ENCODE data around the gene SSR4.
"Not testable (repeated sequence)": the region's sequence is repeated elsewhere in the genome, so short reads cannot be mapped to it uniquely, and the experiment has no call there.

Gene SSR4

DNA sequence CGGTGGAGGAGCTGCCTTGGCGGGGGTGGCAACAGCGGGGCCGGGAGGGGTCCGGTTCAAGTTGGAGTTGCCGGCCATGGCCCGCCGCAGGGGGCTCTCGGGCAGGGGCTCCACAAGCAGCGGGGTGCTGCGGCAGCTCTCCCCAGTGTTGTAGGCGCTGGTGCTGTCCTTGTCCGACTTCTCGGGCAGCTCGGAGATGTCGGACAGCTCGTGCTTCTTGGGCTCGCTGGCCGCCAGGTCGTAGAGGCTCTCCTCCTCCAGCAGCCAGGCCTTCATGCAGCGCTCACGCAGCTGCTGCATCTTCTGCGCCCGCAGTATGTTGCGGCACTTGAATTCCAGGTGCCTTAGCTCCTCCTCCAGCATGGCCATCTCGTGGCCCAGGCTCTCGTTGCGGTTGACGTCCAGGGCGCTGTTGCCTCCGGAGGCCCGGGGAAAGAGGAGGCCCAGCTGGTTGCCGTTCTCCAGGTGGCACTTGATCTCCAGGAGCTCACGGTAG, 9.7 kb downstream of the SSR4 start:
- no peak for DNase-seq (ENCODE audit: low read depth in 2 of 2)

DNA sequence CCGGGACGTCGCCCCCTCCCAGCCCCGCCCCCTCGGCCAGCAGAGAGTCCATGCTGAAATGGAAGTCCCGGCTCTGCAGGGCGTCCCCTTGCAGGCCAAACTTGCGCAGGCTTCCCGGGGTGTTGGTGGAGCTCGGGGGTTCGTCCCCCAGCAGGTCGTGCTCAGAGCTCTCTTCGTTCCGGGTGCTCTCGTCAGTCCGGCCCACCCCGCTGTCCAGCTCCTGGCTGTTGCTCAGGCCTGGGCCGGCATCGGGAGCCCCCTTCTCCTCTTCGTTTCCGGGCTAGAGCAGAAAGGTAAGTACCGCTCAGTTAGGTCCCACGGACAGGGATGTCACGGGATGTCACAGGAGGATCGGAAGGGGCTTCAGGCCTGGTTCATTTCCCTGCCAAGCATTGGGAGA, 10.2 kb downstream of the SSR4 start:
- DNase-seq (ENCODE audit: low read depth in 2 of 2) = no peak

DNA sequence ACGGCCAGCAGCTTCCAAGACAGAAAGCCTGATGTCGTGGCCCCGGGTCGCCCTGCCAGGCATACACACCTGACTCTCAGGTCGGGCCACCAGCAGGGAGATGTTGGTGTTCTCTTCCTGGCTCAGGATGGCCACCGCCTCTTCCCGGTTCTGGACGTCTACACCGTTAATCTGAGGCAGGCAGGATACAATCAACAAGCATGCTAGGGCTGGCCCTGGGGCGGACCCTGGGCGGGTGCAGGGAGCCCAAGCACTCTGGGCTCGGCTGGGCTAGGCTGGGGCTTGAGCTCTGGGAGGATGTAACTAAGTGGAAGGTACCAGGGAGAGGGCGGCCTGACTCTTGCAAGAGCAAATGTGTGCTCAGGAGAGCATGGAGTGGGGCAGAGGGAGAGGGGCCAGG, 11.0 kb downstream of the SSR4 start:
- no peak for DNase-seq (ENCODE audit: low read depth in 2 of 2)

DNA sequence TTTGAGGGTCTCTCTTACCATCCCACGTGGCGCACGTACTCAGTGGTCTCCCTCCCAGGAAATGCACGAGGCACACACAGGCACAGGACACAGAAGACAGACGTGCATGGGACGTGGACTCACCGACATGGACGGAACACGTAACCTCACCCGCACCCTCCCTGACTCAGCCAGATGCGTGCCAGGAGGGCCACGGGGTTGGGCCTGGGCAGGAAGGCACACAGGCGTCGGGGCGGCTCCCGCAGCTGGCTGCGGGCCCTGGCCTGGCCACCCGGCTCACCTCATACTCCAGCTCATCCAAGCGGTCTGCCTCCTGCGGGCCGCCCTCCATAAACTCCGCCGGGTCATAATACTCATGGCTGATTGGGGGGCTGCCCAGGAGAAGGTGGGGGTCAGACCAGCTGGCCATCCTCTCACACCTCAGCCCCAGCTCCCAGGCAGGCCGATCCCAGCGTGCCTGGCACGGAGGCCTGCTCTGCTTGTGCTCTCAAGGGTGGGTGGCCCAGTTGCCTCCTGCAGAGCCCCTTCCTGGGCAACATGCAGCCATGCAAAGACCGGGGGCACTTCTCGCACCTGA, 12.6 kb downstream of the SSR4 start:
- DNase-seq (ENCODE audit: low read depth in 2 of 2) = no peak

DNA sequence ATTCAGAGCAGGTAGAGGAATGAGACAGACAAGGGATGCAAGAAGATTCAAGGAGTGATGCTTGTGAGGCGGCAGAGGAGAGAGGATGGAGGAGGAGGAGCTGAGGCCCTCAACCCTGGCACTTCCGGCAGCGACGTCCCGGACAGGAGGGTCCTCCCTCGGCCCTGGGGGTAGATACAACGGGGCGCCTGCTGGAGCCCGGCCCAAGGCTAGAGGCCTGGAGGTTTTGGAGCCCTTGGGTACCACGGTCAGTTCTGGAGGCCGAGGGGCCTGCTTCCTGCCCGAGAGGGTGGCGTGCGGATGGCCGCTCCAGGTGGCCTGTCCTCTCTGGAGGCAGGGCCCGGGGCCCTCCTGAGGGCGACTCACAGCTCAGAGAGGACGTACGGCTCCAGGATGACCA, 13.5 kb downstream of the SSR4 start:
- no peak for DNase-seq (ENCODE audit: low read depth in 2 of 2)

DNA sequence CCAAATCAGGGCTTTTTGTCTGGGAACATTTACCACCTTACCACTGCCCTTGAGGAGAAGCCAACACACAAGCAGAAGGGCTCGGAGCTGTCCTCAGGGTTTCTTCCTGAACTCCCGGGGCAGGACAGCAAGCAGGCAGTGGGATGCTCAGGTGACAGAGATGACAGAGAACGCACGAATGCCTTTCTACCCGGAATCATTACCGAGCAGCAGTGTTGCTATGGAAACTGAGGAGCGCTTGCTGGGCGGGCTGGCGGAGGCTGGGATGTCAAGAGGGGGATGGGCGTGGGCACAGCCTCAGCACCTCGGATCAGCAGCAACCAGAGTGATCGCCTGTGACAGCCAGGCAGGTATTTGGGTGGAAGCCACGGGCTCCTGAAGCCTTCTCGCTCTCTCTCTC, 17.8 kb downstream of the SSR4 start:
- DNase-seq (ENCODE audit: low read depth in 2 of 2) = no peak

DNA sequence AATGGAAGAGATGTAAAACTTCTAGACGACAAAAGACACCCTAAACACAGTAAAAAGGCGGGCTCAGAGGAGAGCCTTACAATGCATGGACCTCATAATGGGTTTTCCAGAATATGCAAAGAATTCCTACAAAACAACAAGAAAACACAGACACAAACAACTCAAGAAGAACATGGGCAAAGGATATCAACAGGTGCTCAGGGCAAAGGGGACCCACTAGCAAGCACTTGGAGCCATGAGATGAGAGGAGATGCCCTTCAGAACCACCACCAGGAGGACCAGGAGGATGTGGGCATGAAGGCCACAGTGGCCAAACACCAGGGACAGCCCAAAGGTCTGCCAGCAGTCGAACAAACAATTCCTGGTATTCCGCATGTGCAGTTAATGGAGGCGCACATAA, 18.7 kb downstream of the SSR4 start:
- no peak for DNase-seq (ENCODE audit: low read depth in 2 of 2)

DNA sequence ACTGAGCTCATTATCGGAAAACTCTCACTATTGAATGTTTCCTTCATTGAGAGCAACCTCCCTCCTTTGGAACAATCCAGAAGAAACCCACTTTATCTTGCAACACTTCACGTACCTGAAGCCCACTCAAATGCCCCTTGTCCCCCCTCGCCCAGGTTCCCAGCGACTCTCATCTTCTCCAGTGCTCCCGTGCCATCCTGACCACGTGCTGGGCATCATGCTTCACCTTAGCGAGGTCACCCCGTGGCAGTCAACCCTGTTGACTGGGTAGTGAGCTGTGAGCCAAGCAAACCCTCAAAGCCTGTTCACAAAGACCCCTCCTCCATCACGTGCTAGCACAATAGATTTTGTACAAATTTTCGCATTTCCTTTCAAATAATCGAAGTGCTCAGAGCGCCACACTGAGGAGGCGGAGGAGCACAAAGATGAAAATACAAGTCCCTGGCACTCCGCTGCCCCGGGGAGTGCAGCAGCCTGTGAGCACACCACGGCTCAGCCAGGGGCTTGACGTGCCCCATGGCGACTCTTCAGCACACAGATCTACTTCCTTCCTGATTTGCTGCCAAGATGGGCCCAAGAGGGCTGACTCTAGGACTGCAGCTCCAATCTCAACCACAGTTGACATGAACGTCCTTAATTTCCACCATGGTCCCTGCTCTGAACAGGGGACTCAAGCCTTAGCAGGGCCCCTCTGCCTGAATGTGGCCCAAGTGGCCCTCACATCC, 20.3 kb downstream of the SSR4 start:
- DNase-seq (ENCODE audit: low read depth in 2 of 2) = no peak

DNA sequence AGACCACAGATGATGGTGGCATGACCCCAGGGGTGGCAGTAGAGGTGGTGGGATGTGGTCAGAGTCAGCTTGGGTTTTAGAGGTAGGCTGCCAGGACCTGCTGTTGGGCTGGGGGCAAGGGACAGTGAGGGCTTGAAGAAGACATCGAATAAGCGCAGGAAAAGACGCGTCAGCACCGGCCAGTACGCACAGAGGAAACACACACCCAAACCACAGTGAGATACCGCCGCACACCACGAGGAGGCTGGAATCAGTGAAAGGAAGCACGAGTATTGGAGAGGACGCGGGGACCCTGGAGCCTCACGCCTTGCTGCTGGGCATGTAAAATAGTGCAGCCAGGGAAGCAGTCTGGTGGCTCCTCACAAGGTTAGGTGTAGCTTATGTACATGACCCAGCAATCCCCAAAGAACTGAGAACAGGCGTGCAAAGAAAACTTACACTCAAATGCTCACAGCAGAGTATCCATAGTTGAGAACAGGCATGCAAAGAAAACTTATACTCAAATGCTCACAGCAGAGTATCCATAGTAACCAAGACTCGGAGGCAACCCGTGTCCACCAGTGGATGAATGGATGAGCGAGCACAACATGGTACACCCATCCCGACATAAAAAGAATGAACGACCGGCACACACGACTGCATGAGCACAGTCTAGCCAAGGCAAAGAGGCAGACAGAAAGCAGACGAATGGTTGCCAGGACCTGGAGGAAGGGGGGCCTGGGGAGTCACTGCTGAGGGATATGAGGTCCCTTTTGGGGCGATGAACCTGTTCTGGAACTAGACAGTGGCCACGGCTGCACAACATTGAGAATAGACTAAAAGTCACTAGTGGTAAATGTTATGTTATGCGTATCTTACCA, 22.6 kb downstream of the SSR4 start:
- DNase-seq (ENCODE audit: low read depth in 2 of 2) = peak in 1 of 2 donors; percentile 15

DNA sequence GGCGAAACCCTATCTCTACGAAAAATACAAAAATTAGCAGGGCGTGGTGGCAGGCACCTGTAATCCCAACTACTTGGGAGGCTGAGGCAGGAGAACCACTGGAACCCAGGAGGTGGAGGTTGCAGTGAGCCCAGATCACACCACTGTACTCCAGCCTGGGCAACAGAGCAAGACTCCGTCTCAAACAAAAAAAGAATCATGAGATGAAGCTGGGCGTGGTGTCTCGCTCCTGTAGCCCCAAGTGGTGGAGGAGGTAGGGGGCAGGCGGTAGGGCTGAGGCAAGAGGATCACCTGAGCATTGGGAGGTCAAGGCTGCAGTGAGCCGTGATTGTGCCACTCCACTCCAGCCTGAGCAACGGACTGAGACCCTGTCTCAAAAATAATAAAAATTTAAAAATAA, 23.6 kb downstream of the SSR4 start:
- DNase-seq (ENCODE audit: low read depth in 2 of 2) = not testable (repeated sequence)

DNA sequence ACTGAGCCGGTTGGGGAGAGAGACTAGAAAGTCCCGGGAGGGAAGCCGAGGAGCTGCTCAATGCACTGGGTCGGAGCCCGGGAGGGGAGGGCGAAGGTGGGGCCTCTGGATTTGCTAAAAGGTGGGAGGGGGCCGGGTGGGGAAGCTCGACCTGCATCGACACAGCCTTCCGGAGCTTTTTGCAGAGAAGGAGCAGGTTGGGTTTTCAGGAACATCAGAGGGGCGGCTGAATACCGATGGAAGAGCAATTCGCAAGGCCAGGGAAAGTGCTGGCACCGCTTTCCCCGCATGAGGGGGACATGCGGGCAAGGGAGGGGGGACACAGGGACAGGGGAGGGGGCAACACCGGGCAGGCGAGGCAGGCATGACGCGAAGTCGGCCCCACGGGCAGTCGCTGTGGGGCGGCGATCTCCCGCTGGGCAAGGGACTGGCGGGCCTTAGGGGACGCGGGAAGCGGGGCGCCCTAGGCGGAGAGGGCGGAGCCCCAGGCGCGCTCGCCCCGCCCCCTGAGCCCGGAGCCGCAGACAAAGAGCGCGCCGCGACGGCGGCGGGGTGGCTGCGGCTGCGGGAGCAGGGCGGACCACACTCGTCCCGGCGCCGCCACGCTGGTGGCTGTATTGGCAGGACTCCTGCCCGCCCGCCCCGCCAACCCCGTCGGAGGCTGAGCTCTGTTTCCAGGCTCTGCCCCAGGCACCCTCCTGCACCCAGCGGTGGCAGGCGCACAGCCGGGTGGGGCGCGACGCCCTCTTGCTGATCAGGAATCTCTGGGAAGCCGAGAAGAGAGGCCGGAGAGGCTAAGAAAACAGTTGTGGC, 24.3 kb downstream of the SSR4 start:
- DNase-seq (ENCODE audit: low read depth in 2 of 2) = peak; percentile 17 to 34

DNA sequence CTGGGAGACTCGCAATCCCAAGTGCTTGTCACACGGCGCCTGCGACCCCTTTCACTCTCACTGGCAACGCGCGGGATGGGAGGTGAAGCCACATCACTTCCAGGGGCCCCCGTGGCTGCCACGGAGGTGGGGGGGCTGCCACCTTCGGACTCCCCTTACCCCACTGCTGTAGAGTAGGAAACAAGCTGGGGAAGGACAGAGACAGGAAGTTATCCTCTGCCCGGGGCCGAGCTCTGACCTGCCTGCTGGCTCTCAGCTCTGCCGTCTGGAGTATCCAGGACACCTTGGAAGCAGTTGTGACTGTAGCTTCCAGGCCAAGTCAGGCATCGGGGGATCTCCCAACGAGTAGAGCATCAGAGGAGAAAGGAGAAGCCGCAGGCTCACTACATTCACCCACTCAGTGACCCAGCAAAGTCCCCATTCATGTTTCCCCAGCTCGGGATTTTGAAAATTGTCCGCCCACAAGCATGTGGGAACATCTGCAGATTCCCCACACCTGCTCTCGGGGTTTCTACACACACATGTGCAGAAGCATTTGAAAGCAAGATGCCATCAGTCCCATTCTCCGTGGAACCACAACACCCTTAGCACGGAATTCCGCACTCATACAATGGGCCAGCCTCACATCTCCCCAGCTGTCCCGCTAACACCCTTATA, 25.0 kb downstream of the SSR4 start:
- DNase-seq (ENCODE audit: low read depth in 2 of 2) = no peak

DNA sequence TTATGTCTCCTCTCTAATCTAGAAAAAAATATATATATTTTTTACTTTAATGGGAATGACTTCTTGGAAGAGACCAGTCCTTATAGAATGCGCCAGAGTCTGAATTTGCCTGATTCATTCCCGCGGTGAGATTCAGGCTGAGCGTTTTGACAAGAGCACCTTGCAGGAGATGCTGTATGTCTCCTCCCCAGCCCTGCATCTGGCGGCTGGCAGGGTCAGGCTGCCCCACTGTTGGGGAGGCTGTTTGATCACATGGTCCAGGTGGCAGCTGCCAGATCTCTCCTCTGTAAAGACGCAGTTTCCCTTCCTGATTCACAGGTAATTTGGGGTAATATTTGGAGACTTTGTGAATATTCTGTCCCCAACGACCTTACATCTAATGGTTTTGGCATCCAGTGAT, 26.1 kb downstream of the SSR4 start:
- no peak for DNase-seq (ENCODE audit: low read depth in 2 of 2)

DNA sequence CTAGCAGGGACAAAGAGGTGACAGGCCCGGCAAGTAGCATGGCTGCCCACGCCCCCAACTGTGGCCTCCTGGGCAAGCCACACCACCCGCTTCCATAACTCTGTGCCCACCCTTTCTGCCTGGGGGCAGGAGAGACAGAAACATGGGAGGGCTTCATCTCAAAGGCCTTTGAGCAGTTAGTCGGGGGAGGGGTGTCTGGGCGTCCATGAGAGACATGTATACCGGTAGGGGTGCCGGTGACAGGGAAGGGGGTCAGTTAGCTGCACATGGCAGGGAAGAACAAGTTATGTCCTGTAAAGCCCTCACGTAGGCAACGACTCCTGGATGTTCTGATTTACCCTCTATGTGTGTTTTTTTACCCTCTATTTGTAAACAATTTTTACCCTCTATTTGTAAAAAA, 26.6 kb downstream of the SSR4 start:
- DNase-seq (ENCODE audit: low read depth in 2 of 2) = no peak

DNA sequence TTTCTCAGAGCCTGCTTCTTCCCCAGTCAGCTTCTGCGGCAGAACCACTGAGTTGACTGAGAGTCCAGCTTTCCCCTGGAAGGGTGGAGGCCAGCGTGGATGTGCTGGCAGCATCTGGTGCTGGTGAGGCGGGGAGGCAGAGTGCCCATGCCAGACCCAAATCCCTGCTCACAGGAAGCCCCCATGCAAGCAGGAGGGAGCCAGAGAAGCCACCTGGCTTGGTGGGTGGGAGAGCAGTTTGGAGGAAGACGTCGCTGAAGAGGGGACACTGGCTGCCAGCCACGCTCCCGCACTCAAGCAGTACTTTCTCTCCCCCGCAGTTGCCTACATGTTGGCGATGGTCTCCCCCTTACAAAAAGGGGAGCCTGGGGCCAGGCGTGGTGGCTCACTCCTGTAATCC, 29.9 kb downstream of the SSR4 start:
- DNase-seq (ENCODE audit: low read depth in 2 of 2) = no peak

DNA sequence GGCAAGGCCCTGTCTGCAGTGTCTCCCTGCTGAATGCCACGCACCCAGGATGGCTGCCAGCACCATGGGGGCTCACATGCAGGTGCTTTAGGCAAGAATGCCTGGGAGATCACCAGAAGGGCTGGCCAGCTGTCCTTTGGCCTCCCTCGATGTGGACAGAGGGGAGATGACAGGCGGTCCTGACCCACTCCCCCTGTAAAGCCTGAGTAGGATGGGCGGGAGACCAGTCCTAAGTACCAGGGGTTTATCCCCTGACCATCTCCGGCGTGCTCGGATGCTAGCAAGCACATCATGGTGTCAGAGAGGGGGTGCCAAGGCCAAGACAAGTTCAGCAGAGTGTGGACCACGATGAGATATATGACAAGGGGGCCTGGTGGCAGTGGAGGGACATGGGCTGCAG, 30.6 kb downstream of the SSR4 start:
- no peak for DNase-seq (ENCODE audit: low read depth in 2 of 2)

DNA sequence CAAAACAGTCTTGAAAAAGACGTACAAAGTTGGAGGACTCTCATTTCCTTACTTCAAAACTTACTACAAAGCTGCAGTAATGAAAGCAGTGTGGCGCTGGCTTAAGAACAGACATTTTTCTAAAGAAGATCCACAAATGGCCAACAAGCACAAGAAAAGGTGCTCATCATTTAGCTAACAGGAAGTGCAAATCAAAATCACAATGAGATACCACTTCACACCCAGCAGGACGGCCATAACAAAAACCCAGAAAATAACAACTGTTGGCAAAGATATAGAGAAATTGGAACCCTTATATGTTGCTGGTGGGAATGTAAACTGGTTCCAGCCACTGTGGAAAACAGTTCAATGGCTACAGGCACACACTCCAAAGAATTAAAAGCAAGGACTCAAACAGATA, 32.5 kb downstream of the SSR4 start:
- no peak for DNase-seq (ENCODE audit: low read depth in 2 of 2)

DNA sequence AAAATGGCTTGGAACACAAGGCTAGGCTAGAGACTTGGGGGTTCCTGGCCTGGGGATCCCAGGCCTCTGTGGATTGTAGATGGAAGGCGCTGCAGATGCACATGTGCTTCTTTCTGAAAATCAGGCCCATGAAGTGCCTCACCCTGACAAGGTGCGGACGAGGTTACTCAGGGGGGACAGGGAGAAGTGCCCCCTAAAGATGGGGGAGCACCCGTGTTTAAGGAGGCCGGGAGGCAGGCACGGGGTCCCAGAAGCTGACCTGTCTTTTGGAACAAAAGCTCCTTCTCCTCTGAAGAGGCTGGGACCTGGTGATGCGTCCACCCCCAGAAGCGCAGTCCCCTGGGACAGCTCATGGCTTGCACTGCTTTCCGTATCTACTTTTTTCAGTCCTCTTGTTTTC, 33.4 kb downstream of the SSR4 start:
- no peak for DNase-seq (ENCODE audit: low read depth in 2 of 2)

DNA sequence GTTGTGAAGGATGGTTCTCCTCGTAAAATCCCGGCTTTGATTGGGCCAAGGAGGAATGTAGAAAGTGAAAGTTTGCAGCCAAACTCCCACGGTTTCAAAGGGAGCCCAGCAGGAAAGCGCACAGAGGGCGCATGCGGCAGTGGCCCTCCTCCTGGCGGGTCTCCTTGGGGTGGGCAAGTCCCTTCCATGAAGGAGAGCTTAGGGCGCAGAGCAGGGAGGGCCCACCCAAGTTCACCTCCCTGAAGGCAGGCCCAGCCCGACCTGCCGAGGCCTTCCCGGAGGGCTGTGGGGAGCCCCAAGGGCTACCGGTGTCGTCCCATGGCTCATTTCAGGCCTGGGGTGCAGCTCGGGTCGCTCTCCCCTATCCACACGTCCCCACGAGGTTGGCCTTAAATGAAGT, 33.8 kb downstream of the SSR4 start:
- DNase-seq (ENCODE audit: low read depth in 2 of 2) = no peak

DNA sequence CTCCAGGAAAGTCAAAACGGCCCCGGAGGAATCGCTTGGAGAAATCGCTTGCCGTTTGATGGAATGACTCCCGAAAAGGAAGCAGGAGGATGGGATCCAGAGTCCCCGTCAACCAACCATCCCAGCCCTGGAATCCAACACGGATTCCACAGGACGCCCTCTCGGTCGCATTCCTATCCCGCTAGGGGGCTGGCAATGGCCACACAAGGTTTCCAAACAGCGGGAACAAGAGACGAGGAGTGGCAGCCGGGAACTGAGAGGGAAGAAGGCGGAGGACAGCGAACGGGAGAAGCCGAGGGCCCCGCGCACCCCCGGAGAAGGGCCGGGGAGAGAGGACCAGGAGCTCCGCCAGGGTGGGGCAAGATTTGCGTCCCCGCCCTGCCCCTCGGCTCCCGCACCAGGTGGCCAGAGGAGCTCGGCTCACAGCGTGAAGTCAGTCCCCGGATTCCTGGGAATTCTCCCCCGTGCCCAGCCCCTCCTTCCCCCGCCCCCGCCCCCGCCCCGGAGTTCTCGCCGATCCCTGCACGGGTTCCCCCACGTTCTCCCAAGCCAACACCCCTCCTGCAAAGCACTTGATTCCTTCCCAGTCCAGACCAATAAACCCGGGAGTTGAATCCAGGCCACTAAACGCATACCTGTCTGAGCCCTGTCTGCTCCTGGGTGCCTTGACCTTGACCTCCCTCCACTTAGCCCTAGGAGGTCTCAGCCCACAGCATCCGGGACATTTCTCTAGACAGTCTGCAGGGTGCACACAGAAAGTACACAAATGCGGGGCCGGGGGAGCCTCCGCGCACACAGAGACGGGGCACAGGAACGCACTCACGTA, 34.5 kb downstream of the SSR4 start:
- no peak for DNase-seq (ENCODE audit: low read depth in 2 of 2)

DNA sequence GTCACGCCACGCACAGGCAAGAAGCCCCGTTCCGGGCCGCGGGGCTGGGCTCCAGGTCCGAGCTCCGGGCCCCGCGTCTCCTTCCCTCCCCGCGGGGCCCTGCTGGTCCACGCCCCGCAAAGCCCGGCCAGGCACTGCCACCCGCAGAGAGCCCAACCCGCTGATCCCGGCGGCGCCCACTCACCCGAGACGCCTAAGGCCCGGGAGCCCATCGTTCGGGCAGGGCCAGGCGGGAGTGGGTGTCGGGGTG, 35.0 kb downstream of the SSR4 start:
- DNase-seq (ENCODE audit: low read depth in 2 of 2) = no peak

Data from stimulated activated CD8-positive, alpha-beta memory T cell treated with anti-CD3 and anti-CD28 coated beads, Interleukin-2, amount 100 ng/mL, for 1 hour (primary cell).